Endothelial cell of umbilical vein (primary cell): ENCODE data around the gene ALOX15B. TPM values are rescaled to one million over a fixed set of nuclear protein-coding genes. Genes with fewer than 3 reads are reported as not detected.

Source experiments
- BruUV-seq: library from RNA; stranded (reverse); fragments of 400-500 nt; replicated peaks from 2 replicates; lab custom pipeline; 2021; lab: Mats Ljungman, UMichigan
- CTCF ChIA-PET: fragments of 300-600, 350-600 bp; sonication (Branson Sonifier 250); formaldehyde crosslinking; loops from one replicate; lab custom pipeline; 2021; ENCODE audit warnings: antibody characterized with exemption, inconsistent platforms; lab: Charles Lee
- POLR2A ChIA-PET: fragments of 300-600, 350-600 bp; sonication (Branson Sonifier 250); formaldehyde crosslinking; loops from one replicate; lab custom pipeline; 2021; ENCODE audit warnings: antibody characterized with exemption, inconsistent platforms; lab: Charles Lee
- DNase-seq: peaks from one replicate; pipeline ENCODE4 v3.0.0-alpha.2; 2011; ENCODE audit warnings: low read depth, low spot score
- FAIRE-seq: peaks from 2 replicates; lab custom pipeline; 2011; peaks lifted over from hg19 to GRCh38; lab: Jason Lieb, UNC
- H2AFZ ChIP-seq: 2 replicates; pipeline ENCODE4 v1.6.0; 2012; ENCODE audit warnings: low read depth, low read length, control low read depth, inconsistent platforms
- H3K27ac ChIP-seq: 2 replicates; pipeline ENCODE4 v1.5.1; 2011; ENCODE audit warnings: low read depth, mild to moderate bottlenecking, control low read depth, low read length, moderate library complexity; ENCODE audit not compliant: insufficient read depth
- H3K27me3 ChIP-seq, 2 experiments: 2 replicates each; pipeline versions ENCODE4 v1.6.0 to v1.6.1; 2011; ENCODE audit warnings: low read length in 2 of 2, mixed read lengths in 1 of 2; ENCODE audit not compliant: control insufficient read depth in 2 of 2, insufficient read depth in 2 of 2
- H3K36me3 ChIP-seq, 2 experiments: 2 replicates in 1 of 2; 3 replicates in 1 of 2; pipeline ENCODE4 v1.5.1; 2011; ENCODE audit warnings: low read length in 2 of 2, mild to moderate bottlenecking in 1 of 2, moderate library complexity in 1 of 2; ENCODE audit not compliant: control insufficient read depth in 2 of 2, insufficient read depth in 2 of 2; ENCODE audit errors: extremely low read depth in 1 of 2
- H3K4me1 ChIP-seq: 3 replicates; pipeline ENCODE4 v1.5.1; 2011; ENCODE audit warnings: mild to moderate bottlenecking, low read length; ENCODE audit not compliant: control insufficient read depth, insufficient read depth; ENCODE audit errors: extremely low read depth
- H3K4me2 ChIP-seq: 2 replicates; pipeline ENCODE4 v1.6.1; 2011; ENCODE audit warnings: low read length, control low read depth, mixed read lengths; ENCODE audit not compliant: insufficient read depth
- H3K4me3 ChIP-seq, 3 experiments: fragments of 200-600 bp in 1 of 3; sonication (generic), shearing (Covaris generic) in 1 of 3; replicated peaks in 1 of 3; 2 replicates each; pipeline ENCODE4 v1.5.1; 2011 to 2016; ENCODE audit warnings: control low read depth in 3 of 3, low read length in 3 of 3, mild to moderate bottlenecking in 2 of 3, inconsistent platforms in 1 of 3, low read depth in 1 of 3, moderate library complexity in 1 of 3; ENCODE audit not compliant: insufficient read depth in 1 of 3
- H3K79me2 ChIP-seq: 2 replicates; pipeline ENCODE4 v1.6.0; 2012; ENCODE audit warnings: low read length, inconsistent platforms; ENCODE audit not compliant: control insufficient read depth, insufficient read depth
- H3K9ac ChIP-seq: replicated peaks from 2 replicates; pipeline ENCODE3; 2011; ENCODE audit warnings: low read length, control low read depth; ENCODE audit not compliant: insufficient read depth; ENCODE audit errors: extremely low read depth
- H3K9me1 ChIP-seq: replicated peaks from 3 replicates; pipeline ENCODE4 v1.6.0; 2011; ENCODE audit warnings: mild to moderate bottlenecking, low read length; ENCODE audit not compliant: control insufficient read depth, insufficient read depth; ENCODE audit errors: extremely low read depth
- H3K9me3 ChIP-seq: replicated peaks from 2 replicates; pipeline ENCODE4 v1.5.1; 2012; ENCODE audit warnings: low read length, inconsistent platforms; ENCODE audit not compliant: control insufficient read depth, insufficient read depth
- H4K20me1 ChIP-seq: replicated peaks from 2 replicates; pipeline ENCODE3; 2011; ENCODE audit warnings: mild to moderate bottlenecking, low read length; ENCODE audit not compliant: control insufficient read depth, insufficient read depth; ENCODE audit errors: extremely low read depth
- EZH2 ChIP-seq: IDR thresholded peaks from 2 replicates; pipeline ENCODE4 v1.6.1; 2012; ENCODE audit warnings: borderline replicate concordance, low read depth, mild to moderate bottlenecking, moderate library complexity, low read length, inconsistent platforms; ENCODE audit not compliant: severe bottlenecking
- FOS ChIP-seq: IDR thresholded peaks from 2 replicates; pipeline ENCODE4 v1.6.1; 2011; ENCODE audit warnings: mild to moderate bottlenecking, low read length, moderate library complexity, borderline replicate concordance; ENCODE audit not compliant: insufficient read depth
- GATA2 ChIP-seq: IDR thresholded peaks from 2 replicates; pipeline ENCODE4 v1.7.0; 2011; ENCODE audit warnings: low read depth, mild to moderate bottlenecking, moderate library complexity, mixed read lengths, low read length; ENCODE audit not compliant: insufficient read length, insufficient read depth
- MAX ChIP-seq: IDR thresholded peaks from 2 replicates; pipeline ENCODE4 v1.6.1; 2011; ENCODE audit not compliant: insufficient read depth, insufficient read length
- MYC ChIP-seq: IDR thresholded peaks from one replicate; pipeline ENCODE4 v1.6.1; 2011; ENCODE audit warnings: mild to moderate bottlenecking, low read depth, low read length
- POLR2A ChIP-seq: IDR thresholded peaks from 2 replicates; pipeline ENCODE4 v1.6.1; 2012; ENCODE audit warnings: low read depth, mild to moderate bottlenecking, control low read depth, low read length
- POLR2AphosphoS5 ChIP-seq: IDR thresholded peaks from 2 replicates; pipeline ENCODE4 v1.6.1; 2012; ENCODE audit warnings: low read depth, mild to moderate bottlenecking, control low read depth, low read length, moderate library complexity; ENCODE audit not compliant: insufficient read depth
- dilution Hi-C: fragments of 300-500 bp; cut with MboI; formaldehyde crosslinking; loops from one replicate; pipeline ENCODE4 v1.15.0; 2019; ENCODE audit warnings: low sequenced_read_pairs; ENCODE audit not compliant: extremely low pct_ligation_motif_present
- intact Hi-C: fragments of 100-400 bp; cut with micrococcal nuclease; formaldehyde crosslinking; loops from one replicate; pipeline ENCODE4 v1.10.0; 2022
- polyA plus RNA-seq, 4 experiments: library from polyadenylated mRNA; depleted of rRNA in 3 of 4; stranded (reverse) in 3 of 4; unstranded in 1 of 4; fragments of >200 nt; gene quantifications; 2 replicates each; pipeline versions ENCODE4 v1.2.1 to v1.2.3, GENCODE V29; 2011 to 2012; ENCODE audit warnings: missing spikeins in 1 of 4
- total RNA-seq: library from RNA; stranded (reverse); gene quantifications from 2 replicates; pipeline ENCODE4 v1.2.3, GENCODE V29; 2021

The ALOX15B gene
- total and polyA plus RNA-seq, 2 donors (not counting 3 experiments of a cell fraction or from before 2014, with no cell fraction given) = not detected

- FAIRE-seq = no peak
- Histone ChIP-seq H2AFZ (no peak within 1 kb of the TSS), H3K9ac (no peak within 1 kb of the TSS), H3K79me2 (no peaks in the 10 kb centered on the region), H3K9me1 (no peaks in the 10 kb centered on the region), H3K4me2 (no peak within 1 kb of the TSS), H3K36me3 (no peaks in the 10 kb centered on the region), H3K4me3 (no peak within 1 kb of the TSS), H3K4me1 (no peaks in the 10 kb centered on the region), H3K9me3 (no peaks in the 10 kb centered on the region), H3K27ac (no peak within 1 kb of the TSS), H3K27me3 (peaks cover 8 to 10% of the 10 kb centered on the region in 2 experiments), H4K20me1 (no peaks in the 10 kb centered on the region)
- dilution Hi-C loops = no loop called here
- no peak for DNase-seq
- TF ChIP-seq POLR2AphosphoS5 (no peak), EZH2 (no peak), MYC (no peak), GATA2 (no peak), POLR2A (no peak), FOS (no peak), MAX (no peak)
- POLR2A ChIA-PET = no interaction called here
- intact Hi-C loops = no loop called here
- BruUV-seq = no TSS peak
- CTCF ChIA-PET = interaction anchor here (1.1 to 13.4 kb wide), 7 partner anchors 9 to 32 kb away, joined by 4 to 167 read pairs (median 11); no protein-coding TSS in a partner anchor
Measured at GRCh38 chr17:8087075-8087951, 48.5 kb downstream of the ALOX15B start, which contains the start of gene ALOX12B. TSS of gene ALOX12B (minus strand) at chr17:8087716. CDS start at chr17:8087442, 274 bp downstream.

- Histone ChIP-seq H3K36me3 (no peaks in the 10 kb centered on the region), H3K4me3 (no peak overlapping the region), H3K9ac (no peak overlapping the region), H3K9me3 (no peaks in the 10 kb centered on the region), H2AFZ (no peak overlapping the region), H4K20me1 (no peaks in the 10 kb centered on the region), H3K9me1 (no peaks in the 10 kb centered on the region), H3K79me2 (no peaks in the 10 kb centered on the region), H3K4me1 (no peaks in the 10 kb centered on the region), H3K4me2 (no peak overlapping the region), H3K27ac (no peak overlapping the region), H3K27me3 (peaks cover 4 to 6% of the 10 kb centered on the region in 2 experiments)
- no peak for TF ChIP-seq POLR2AphosphoS5
- TF ChIP-seq POLR2A = no peak
- CTCF ChIA-PET = interaction anchor here (0.7 to 13.4 kb wide), 6 partner anchors 14 to 534 kb away, joined by 3 to 167 read pairs (median 8); no protein-coding TSS in a partner anchor
- no peak for DNase-seq
- intact Hi-C loops (no loop called here), dilution Hi-C loops (no loop called here)
- POLR2A ChIA-PET = no interaction called here
- FAIRE-seq = no peak
- BruUV-seq = no TSS peak
Measured at GRCh38 chr17:8087952-8088230, 49.0 kb downstream of the ALOX15B start.
